HG03196 (cell line): ENCODE measurements around the gene SHB.

Experiments used
- ATAC-seq: cut with Tn5 transposase; IDR thresholded peaks from one replicate; pipeline ENCODE4 v1.9.1; 2021; ENCODE audit not compliant: unreplicated experiment

The SHB gene

DNA sequence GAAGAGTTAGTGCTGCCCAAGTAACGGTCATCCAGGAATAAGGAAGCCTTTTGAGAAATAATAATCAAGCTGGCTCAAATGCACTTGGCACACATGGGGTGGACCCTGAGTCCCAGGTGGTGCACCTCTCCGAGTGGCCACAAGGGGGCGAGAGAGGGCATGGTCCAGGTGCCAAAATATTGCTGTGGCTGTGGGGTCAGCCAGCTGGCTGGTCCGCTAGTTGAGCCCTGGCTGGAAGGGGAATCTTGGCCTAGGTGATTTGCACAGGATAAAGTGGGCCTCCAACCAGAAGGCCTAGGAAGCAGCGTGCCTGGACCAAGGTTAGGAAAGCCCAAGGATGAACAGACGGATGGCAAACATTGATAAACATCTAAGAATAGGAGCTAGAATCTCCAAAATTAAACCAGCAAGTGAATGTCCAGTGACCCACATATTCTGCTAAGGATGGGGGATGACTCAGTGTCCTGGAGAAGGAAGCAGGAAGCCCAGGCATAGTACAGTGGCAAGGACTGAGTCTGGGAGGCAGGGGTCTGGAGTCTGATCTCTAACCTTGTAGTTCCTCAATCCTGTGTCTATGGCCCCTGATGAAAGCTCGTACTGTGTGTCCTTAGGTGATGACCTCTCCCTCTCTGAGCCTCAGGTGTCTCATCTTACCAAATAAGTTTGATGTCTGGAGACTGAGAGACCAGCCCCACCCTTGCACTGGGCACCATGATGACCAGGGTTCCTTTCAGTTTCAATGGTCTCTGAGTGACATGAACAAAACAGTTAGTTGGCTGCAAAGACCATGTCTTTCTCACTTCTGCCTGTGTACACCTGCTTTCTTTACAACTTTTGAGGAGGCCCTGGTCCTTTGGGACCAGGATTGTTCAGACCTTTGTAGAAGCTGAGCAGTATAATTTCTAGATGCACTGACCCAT, 19.2 kb upstream of the SHB start:
- peak; percentile 49 for ATAC-seq

DNA sequence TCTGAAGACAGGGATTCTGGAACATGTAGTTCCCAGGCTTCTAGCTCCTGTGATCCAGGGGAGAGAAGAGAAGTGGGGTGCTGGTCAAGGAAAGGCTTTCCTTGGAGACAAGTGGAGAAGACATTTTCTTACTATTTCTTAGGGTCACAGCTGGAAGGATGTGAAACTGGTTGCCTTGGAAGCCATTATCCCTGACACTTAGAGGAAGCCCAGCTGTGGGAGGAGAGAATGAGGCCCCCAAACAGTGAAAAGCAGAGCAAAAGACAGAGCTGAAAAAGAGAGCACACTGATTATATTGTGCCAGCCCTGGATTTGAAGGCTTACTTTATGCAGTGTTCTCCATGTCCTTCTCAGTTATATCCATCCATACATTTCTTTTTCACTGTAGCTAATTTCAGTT, 17.5 kb upstream of the SHB start:
- no peak for ATAC-seq

GRCh38 chr9:38085308-38085707, 16.3 kb upstream of the SHB start:
- ATAC-seq, result no peak

GRCh38 chr9:38084556-38084880, 15.5 kb upstream of the SHB start:
- no peak for ATAC-seq

- ATAC-seq, result no peak
These were observed 15.0 kb upstream of the SHB start for GRCh38 chr9:38083858-38084555.

DNA sequence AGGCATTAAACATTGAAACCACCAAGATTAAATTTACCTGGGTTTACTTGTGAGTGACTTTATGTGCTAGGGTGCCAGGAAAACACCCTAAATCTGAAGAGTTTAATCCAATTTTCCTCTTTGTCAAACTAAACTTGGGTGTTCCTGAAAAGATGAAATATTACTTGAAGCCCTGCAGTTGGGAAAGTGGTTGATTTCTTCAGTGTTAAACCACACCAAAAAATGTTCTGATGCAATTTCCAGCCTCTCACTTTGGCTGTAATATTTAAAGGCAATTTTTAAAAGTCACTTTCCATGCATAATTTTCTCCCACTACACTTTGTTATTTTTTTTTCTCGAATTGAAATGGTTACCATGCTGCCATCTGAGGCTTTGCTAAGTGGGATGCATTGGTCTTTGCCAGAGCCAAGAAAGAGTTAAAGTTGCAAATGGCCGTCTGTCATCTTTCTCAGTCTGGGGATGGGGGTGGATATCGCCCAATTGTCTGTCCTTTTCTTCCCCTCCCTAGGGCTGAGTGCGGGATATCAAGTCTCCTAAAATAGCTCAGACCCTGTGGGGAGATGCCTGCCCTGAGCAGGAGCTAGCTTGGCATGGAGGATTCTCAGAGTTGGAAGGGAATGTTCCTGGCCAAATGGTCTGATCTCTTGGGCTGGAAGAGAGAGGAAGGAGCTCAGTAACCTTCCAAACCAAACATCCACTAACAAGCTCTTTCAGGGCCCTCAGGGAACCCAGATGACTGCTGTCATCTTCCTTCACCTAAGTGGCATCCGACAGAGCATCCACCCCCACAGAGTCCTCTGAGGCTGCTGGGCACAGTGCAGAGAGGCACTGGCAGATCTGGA, 13.6 kb upstream of the SHB start:
- no peak for ATAC-seq

GRCh38 chr9:38081356-38082108, 12.5 kb upstream of the SHB start:
- ATAC-seq, result no peak

DNA sequence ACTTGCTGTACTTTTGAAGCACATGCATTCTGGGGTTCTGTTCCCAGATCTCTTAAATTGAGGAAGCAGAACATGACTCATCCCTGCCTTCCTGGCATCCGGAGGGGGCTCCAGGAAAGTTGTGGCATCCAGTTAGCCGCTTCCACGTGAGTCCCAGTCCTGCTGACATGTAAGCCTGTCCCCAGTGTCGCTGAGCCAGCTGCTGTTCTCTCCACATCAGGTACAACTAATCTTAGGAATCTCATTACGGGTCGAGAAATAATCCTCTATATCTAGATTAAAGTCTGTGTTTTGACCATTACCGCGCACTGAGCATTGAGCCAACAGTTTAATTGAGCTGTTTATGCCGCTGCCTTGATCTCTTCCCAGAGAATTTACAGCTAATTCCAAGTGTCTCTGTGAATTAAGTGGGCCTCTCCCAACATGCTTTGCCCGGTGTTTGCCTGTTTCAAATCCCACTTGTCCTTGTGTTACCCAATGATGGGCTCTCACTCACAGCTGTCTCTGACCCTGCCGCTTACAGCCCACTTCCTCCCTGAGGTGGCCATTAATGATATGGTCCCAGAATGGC, 10.5 kb upstream of the SHB start:
- no peak for ATAC-seq

DNA sequence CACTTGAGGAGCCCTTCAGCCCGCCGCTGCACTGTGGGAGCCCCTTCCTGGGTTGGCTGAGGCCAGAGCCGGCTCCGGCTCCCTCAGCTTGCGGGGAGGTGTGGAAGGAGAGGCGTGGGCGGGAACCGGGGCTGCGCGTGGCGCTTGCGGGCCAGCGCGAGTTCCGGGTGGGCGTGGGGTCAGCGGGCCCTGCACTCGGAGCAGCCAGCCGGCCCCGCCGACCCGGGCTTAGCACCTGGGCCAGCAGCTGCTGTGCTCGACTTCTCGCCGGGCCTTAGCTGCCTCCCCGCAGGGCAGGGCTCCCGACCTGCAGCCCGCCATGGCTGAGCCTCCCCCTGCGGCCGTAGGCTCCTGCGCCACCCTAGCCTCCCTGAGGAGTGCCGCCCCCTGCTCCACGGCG, 6.2 kb upstream of the SHB start:
- no peak for ATAC-seq

DNA sequence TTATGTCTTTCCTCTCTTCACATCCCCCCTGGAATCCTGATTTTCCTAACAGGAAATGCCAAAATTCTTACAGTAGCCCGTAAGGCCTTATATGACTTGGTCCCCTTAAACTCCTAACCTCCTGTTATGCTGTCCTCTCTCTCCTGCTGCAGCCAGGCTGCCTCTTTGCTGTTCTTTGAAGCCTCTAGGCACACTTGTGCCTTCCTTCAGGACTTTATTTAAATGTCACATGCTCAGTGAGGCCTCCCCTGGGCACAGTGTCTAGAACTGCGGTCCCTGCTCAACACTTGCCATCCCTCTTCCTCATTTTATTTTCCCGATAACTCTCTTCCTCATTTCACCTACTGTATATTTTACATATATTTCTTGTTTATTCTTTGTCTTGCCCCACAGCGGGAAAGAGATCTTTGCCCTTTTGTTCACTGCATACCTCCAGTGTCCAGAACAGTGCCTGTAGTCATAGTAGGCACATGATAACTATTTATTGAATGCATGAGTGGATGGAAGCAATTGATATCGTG, 5.5 kb upstream of the SHB start:
- ATAC-seq, result no peak

DNA sequence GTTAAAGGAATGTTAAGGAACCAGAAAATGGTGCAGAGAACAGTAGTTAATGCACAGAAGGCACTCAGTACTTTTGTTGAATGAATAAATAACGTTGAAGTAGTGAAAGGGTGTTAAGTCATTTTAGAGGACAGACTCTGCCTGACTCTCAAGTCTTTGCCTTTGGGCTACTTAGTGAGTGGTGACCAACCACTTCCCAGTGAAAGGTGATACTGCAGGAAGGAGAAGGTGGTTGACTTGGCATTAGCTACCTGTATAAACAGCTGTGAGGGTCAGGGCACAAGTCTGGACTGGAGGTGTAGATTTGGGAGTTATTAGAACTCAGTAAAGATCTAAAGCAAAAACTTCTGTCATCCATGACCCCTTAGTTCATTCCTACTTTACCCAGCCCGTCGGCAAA, 4.9 kb upstream of the SHB start:
- ATAC-seq, result no peak

DNA sequence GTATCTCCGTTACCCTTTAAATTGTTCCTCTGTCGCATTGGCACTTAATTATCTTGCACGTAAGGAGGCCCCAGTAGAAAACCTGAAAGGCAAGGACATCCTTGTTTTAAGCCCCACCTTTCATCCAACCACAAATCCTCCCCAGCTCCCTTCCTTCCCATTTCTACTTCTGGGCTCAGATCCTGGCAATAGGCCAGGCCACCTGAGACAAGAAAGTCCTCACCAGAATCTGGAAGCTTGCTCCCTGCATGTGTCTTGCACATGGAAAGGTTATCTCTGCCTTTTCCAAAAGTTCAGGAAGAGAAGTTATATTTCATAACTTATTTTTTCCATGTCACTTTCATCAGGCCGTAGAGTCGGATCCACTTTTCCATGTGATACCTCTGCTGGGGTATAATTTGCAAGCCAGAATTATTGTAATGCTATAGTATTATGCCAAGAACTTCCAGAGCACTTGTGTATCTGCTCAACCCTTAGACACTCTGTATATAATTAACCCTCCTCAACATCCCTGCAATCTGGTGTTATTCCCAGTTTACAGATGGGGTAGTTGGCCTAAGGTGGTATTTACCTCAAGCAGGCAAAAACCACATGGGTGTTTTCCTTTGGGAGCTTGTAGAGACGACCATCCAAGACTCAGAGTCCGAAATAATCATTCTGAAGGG, 2.6 kb upstream of the SHB start:
- ATAC-seq, result no peak

- ATAC-seq, result no peak
These were observed 957 bp downstream of the SHB start for GRCh38 chr9:38067859-38068681.

DNA sequence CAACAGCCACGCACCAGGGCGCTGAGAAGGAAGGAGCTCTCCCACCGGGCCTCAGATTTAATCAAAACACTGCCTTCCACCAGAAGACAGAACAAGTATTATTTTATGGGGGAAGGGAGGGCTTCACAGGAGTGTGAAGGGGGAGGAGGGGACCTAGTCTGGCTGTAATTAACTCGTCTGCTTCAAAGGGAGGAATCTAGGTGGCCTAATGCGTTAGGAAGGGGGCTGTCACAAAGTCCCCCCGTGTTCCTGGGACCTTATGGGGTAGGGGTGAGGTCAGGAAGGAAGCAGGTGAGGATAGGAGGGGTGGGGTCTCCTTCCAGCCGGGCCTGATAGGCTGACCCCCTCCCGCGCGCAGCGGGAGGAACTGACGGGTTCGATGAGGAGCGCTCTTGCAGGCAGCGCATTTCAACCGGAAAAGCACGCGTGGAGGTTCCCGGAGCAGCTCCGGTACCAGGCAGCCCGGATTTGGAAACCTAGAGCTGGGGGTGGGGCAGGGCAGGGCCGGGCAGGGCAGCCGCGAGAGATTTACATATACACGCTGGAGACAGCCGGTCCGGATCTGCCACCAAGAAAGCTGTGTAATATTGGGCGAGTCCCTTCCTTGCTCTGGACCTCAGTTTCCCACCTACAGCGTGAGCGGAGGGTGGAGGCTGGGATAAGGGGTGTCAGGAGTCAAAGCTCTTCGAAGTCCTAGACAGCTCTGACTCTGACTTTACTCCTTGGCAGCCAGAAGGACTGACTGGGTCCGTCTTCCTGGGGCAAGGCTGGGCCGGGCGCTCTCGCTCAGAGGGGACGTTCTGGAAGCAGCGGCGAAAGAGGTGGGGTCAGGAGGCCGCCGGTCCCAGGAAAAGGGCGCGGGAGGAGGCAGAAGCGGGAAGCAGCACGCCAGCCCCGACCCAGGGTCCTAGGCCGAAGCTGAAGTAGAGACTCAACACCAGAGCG, 1.8 kb downstream of the SHB start:
- no peak for ATAC-seq

- no peak for ATAC-seq
These were observed 2.7 kb downstream of the SHB start for GRCh38 chr9:38066197-38066913.

DNA sequence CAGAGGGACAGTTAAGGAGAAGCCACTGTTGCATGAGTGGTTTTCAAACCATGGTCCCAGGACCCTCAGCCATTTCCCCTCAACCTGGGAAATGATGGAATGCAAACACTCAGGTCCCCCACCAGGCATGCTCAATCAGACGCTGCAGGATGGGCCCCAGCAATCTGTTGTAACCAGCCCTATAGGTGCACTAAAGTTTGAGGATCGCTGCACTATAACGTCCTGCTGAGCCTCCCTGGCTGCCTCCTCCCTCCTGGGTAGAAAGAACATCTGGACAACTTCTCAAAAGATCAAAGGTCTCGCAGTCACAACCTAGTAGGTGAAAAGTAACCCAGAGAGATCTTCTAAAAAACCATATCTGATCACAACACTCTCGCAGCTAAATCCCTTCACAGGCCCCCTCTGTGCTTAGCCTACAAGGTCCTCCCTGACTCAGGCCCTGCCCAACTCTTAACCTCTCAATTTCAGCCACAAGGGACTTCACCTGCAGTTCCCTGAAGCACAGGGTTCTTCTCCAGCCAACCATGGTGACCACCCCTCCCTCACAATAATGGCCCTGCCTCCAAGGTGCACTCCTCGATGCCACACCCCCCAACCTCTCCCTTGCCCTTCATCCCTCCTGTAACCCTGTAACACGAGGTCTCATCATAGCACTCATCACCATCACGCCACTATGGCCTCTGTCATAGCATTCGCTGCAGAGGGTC, 3.5 kb downstream of the SHB start:
- ATAC-seq, result peak; percentile 38
